Testis (tissue), 3 donors: ENCODE data around the gene SHISAL1. TPM values are rescaled to one million over a fixed set of nuclear protein-coding genes. Genes with fewer than 3 reads are reported as not detected.

Source experiments
- DNase-seq: peaks from one replicate; pipeline ENCODE4 v3.0.0-alpha.2; 2019
- H3K27ac ChIP-seq, 2 donors: fragments of 200-600 bp; sonication (generic); one replicate each; pipeline ENCODE4 v1.5.1; 2019
- H3K27me3 ChIP-seq: fragments of 200-600 bp; sonication (generic); one replicate; pipeline ENCODE4 v1.5.1; 2019
- H3K36me3 ChIP-seq: fragments of 200-600 bp; sonication (generic); one replicate; pipeline ENCODE4 v1.5.1; 2017; ENCODE audit warnings: low read depth; ENCODE audit errors: missing control alignments
- H3K4me1 ChIP-seq: fragments of 200-600 bp; sonication (generic); one replicate; pipeline ENCODE4 v1.5.1; 2019
- H3K4me3 ChIP-seq, 2 donors: fragments of 200-600 bp; sonication (generic); one replicate each; pipeline ENCODE4 v1.5.1; 2017 to 2019
- H3K9me3 ChIP-seq: fragments of 200-600 bp; sonication (generic); one replicate; pipeline ENCODE4 v1.5.1; 2017
- CTCF ChIP-seq, 3 experiments: fragments of 450-650 bp in 2 of 3; fragments of 200-600 bp in 1 of 3; sonication (generic) in 1 of 3; IDR thresholded peaks; one replicate each; pipeline ENCODE4 v1.5.1; 2016 to 2019; ENCODE audit warnings: antibody characterized with exemption in 3 of 3, mild to moderate bottlenecking in 2 of 3, moderate library complexity in 1 of 3
- POLR2A ChIP-seq: fragments of 450-650 bp; IDR thresholded peaks from one replicate; pipeline ENCODE4 v1.6.1; 2017; ENCODE audit warnings: antibody characterized with exemption, mild to moderate bottlenecking, moderate library complexity
- WGBS, 2 donors: methylation state at CpG; one replicate each; pipeline ENCODE4 v1.1.5; 2018; 5-methylcytosine and 5-hydroxymethylcytosine counted together
- intact Hi-C: fragments of 100-400 bp; cut with DNase I; formaldehyde crosslinking; loops from one replicate; pipeline ENCODE4 v1.15.1; 2023; ENCODE audit warnings: low total_unique reads
- polyA plus RNA-seq: library from polyadenylated mRNA; stranded (reverse); fragments of 350-450 nt; fragmentation: Illumina TruSeq; extraction: RNeasy Lipid Tissue Mini Kit (QIAGEN cat#74804); gene quantifications from one replicate; pipeline ENCODE4 v1.2.3, GENCODE V29; 2014; ENCODE audit warnings: low read depth, low replicate concordance; ENCODE audit not compliant: insufficient read depth
- total RNA-seq, 2 donors: library from RNA; depleted of rRNA; stranded (reverse); fragments of >200 nt; gene quantifications; one replicate each; pipeline ENCODE4 v1.2.3, GENCODE V29; 2016

The SHISAL1 gene
- total and polyA plus RNA-seq, 3 donors from 2014 or later: 3.0 to 3.9 (median 3.1) TPM

- H3K4me1 ChIP-seq: peaks cover 6% of the 10 kb centered on the region
- H3K27ac ChIP-seq: no peak overlapping the region
- no peaks in the 10 kb centered on the region for H3K9me3 ChIP-seq
- H3K27me3 ChIP-seq: no peaks in the 10 kb centered on the region
- intact Hi-C loops: no loop called here
- 79 to 91% methylated on average over 11 to 19 of the region's 19 CpGs for WGBS, 2 donors
- TF ChIP-seq CTCF (IDR thresholded peaks at IDR 0.05) (no peak), POLR2A (no peak)
- H3K36me3 ChIP-seq: no peaks in the 10 kb centered on the region
- DNase-seq: no peak
- H3K4me3 ChIP-seq: no peak overlapping the region
Observed at GRCh38 chr22:44301039-44301438, 11.7 kb downstream of the SHISAL1 start.

- Histone ChIP-seq H3K4me3 (no peak overlapping the region), H3K27me3 (no peaks in the 10 kb centered on the region), H3K27ac (no peak overlapping the region), H3K36me3 (no peaks in the 10 kb centered on the region), H3K9me3 (no peaks in the 10 kb centered on the region), H3K4me1 (no peaks in the 10 kb centered on the region)
- DNase-seq: no peak
- intact Hi-C loops: no loop called here
- TF ChIP-seq POLR2A: no peak
- 84 to 92% methylated on average over 12 to 13 of the region's 13 CpGs for WGBS, 2 donors
Observed at GRCh38 chr22:44299124-44299523, 13.6 kb downstream of the SHISAL1 start.

- 81 to 83% methylated on average over 3 to 23 of the region's 25 CpGs for WGBS, 2 donors
- Histone ChIP-seq H3K4me1 (no peaks in the 10 kb centered on the region), H3K36me3 (no peaks in the 10 kb centered on the region), H3K27me3 (no peaks in the 10 kb centered on the region), H3K9me3 (no peaks in the 10 kb centered on the region), H3K4me3 (no peak overlapping the region), H3K27ac (no peak overlapping the region)
- peak; percentile 24 for DNase-seq
- TF ChIP-seq POLR2A: no peak
- TF ChIP-seq CTCF (IDR thresholded peaks at IDR 0.05): no peak
- intact Hi-C loops: no loop called here
Observed at GRCh38 chr22:44298406-44299091, 14.2 kb downstream of the SHISAL1 start.

- intact Hi-C loops: no loop called here
- no peak for DNase-seq
- H3K4me3 ChIP-seq: no peak overlapping the region
- H3K9me3 ChIP-seq: no peaks in the 10 kb centered on the region
- H3K27me3 ChIP-seq: no peaks in the 10 kb centered on the region
- WGBS, 2 donors: 72 to 83% methylated on average over 12 to 14 of the region's 14 CpGs
- TF ChIP-seq CTCF (IDR thresholded peaks at IDR 0.05) (no peak), POLR2A (no peak)
- H3K27ac ChIP-seq: no peak overlapping the region
- H3K4me1 ChIP-seq: no peaks in the 10 kb centered on the region
- no peaks in the 10 kb centered on the region for H3K36me3 ChIP-seq
Observed at GRCh38 chr22:44297470-44298061, 15.2 kb downstream of the SHISAL1 start.

- intact Hi-C loops: no loop called here
- TF ChIP-seq CTCF (IDR thresholded peaks at IDR 0.05) (no peak), POLR2A (no peak)
- no peaks in the 10 kb centered on the region for H3K27me3 ChIP-seq
- no peaks in the 10 kb centered on the region for H3K9me3 ChIP-seq
- H3K4me3 ChIP-seq: no peak overlapping the region
- no peaks in the 10 kb centered on the region for H3K4me1 ChIP-seq
- 84 to 88% methylated on average over 3 of the region's 3 CpGs for WGBS, 2 donors
- H3K27ac ChIP-seq: no peak overlapping the region
- no peaks in the 10 kb centered on the region for H3K36me3 ChIP-seq
- no peak for DNase-seq
Observed at GRCh38 chr22:44295406-44295805, 17.3 kb downstream of the SHISAL1 start.
